ENCODE results near the gene NRP1.
A peak's percentile ranks its signal among the peaks of the same experiment; 100 is the strongest.

The NRP1 gene

GRCh38 chr10:33262871-33263270, 71.6 kb downstream of the NRP1 start:
- no peak for DNase-seq (ENCODE audit: low read depth, low spot score)

- DNase-seq (ENCODE audit: low read depth, low spot score), result no peak
These were observed 73.9 kb downstream of the NRP1 start for GRCh38 chr10:33260403-33261149.

- peak; percentile 54 for DNase-seq (ENCODE audit: low read depth, low spot score)
These were observed 75.5 kb downstream of the NRP1 start for GRCh38 chr10:33258967-33259366.

GRCh38 chr10:33257439-33258080, 76.9 kb downstream of the NRP1 start:
- DNase-seq (ENCODE audit: low read depth, low spot score), result no peak

- no peak for DNase-seq (ENCODE audit: low read depth, low spot score)
These were observed 78.0 kb downstream of the NRP1 start for GRCh38 chr10:33256458-33256857.

- DNase-seq (ENCODE audit: low read depth, low spot score), result no peak
These were observed 79.8 kb downstream of the NRP1 start for GRCh38 chr10:33254556-33255160.

- no peak for DNase-seq (ENCODE audit: low read depth, low spot score)
These were observed 81.1 kb downstream of the NRP1 start for GRCh38 chr10:33253411-33253810.

- DNase-seq (ENCODE audit: low read depth, low spot score), result peak; percentile 60
These were observed 81.7 kb downstream of the NRP1 start for GRCh38 chr10:33252794-33253203.

GRCh38 chr10:33252324-33252723, 82.1 kb downstream of the NRP1 start:
- DNase-seq (ENCODE audit: low read depth, low spot score), result no peak

- DNase-seq (ENCODE audit: low read depth, low spot score), result no peak
These were observed 84.7 kb downstream of the NRP1 start for GRCh38 chr10:33249659-33250345.

- no peak for DNase-seq (ENCODE audit: low read depth, low spot score)
These were observed 85.3 kb downstream of the NRP1 start for GRCh38 chr10:33249137-33249536.

GRCh38 chr10:33248638-33249037, 85.8 kb downstream of the NRP1 start:
- DNase-seq (ENCODE audit: low read depth, low spot score), result peak; percentile 77

- DNase-seq (ENCODE audit: low read depth, low spot score), result no peak
These were observed 87.1 kb downstream of the NRP1 start for GRCh38 chr10:33247221-33247922.

- no peak for DNase-seq (ENCODE audit: low read depth, low spot score)
These were observed 89.1 kb downstream of the NRP1 start for GRCh38 chr10:33245343-33245742.

GRCh38 chr10:33244354-33244967, 90.0 kb downstream of the NRP1 start:
- DNase-seq (ENCODE audit: low read depth, low spot score), result no peak

- DNase-seq (ENCODE audit: low read depth, low spot score), result no peak
These were observed 90.8 kb downstream of the NRP1 start for GRCh38 chr10:33243703-33244102.

- DNase-seq (ENCODE audit: low read depth, low spot score), result no peak
These were observed 91.5 kb downstream of the NRP1 start for GRCh38 chr10:33242931-33243330.

- no peak for DNase-seq (ENCODE audit: low read depth, low spot score)
These were observed 93.1 kb downstream of the NRP1 start for GRCh38 chr10:33241351-33241750.

- no peak for DNase-seq (ENCODE audit: low read depth, low spot score)
These were observed 93.5 kb downstream of the NRP1 start for GRCh38 chr10:33240931-33241330.

- no peak for DNase-seq (ENCODE audit: low read depth, low spot score)
These were observed 94.2 kb downstream of the NRP1 start for GRCh38 chr10:33240258-33240657.

- no peak for DNase-seq (ENCODE audit: low read depth, low spot score)
These were observed 95.2 kb downstream of the NRP1 start for GRCh38 chr10:33239257-33239656.
